Effector CD8-positive, alpha-beta T cell (primary cell): ENCODE results near the gene DCPS.
"Not testable (repeated sequence)": the region's sequence is repeated elsewhere in the genome, so short reads cannot be mapped to it uniquely, and the experiment has no call there.

Source experiments
- DNase-seq: peaks from one replicate; lab custom pipeline; 2025; lab: John Stamatoyannopoulos, UW

The DCPS gene

DNA sequence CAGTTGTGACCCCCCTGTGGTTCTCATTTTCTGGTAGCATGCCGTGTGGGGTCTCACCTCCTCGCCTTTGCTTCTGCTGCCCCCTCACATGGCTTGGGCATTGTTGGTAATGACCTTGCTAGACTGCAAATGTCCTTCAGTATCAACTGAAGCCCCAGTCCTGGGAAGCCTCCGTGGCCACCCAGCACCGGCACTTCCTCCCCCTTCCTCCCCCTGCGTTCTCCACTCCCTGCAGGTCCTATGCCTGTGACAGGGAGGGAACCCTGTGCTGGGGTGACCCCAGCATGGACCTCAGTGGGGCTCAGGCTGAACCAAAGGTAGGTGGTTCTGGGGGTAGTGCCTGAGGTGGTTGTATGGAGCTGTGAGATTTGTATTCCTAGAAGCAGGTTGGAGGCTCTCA lies 57.5 kb downstream of the DCPS start:
- DNase-seq = no peak

DNA sequence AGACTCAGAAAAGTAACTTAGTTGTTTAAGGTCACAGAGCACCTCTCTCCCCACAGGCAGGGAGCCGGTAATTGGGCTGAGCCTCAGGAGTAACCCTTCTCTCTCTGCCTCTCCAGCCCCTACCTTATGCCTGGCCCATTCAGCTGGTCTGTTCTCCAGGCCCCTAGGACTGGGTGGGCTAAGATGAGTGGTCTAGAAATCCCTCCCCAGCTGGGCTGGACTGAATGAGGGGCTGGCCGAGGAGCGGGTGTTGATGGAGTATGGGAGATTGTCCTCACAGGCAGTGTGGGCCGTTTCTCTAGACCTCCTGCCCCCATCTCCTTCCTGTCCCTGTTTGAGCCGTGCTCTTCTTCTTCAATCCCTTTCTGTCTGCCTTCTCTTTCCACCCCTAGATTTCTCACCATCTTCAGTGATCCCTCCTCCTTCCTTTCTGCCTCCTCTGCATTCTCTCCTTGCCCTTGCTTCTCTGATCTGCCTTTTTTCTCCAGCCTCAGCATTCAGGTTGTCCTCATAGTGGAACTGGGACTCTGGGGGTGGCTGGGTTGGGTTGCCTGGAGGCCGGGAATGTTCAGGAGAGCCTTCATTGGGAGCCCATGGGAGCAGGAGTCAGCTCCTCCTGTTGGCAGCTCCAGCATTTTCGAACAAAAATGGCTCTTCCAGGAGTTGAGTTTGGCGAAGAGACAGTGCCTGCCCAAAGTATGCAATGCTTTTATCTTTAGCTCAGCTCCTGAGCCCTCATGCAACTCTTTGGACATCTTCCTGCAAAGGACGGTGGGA lies 59.2 kb downstream of the DCPS start:
- DNase-seq = no peak

DNA sequence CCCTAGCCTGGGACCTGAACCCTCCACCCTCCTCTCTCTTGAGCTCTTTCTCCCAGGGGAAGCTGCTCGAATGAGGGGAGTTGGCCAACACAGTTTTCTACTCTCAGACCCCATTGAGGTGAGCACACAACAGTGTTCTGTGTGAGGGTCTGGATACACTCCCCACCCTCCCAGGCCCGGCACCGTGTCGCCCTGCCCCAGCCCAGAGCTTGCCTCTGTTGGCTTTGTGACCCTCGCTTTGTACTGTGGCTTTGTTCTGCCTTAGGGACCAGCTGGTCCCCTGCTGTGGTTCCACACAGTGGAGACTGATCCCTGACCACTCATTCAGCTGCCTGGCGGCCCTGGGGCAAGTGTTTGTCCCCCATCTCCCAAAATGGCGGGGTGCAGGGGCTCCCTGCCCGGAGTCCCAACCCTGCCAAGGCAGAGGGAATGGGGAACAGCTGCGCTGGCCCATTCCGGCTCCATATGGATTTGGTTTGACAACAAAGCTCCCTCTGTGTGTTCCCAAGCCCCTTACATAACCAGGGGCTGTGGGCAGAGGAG lies 59.9 kb downstream of the DCPS start:
- no peak for DNase-seq

DNA sequence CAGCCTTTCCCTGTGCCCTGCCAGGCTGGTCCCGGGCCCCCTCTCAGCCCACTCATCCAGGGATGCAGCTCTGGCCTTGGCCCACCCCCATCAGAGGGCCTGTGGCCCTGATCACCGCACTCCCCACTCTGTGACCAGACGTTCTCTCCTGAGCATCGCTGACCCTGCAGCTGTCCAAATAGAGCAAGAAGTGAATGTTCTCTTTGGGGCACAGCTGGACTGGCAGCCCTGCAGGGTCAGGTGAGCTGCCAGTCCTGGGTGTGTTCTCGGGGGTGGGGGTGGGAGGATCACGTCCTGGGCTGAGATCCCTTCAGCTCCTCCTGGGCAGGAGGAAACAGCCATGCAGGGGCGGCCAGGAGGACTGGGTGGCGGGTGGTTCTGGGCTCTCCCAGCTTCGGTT lies 60.9 kb downstream of the DCPS start:
- DNase-seq = not testable (repeated sequence)

DNA sequence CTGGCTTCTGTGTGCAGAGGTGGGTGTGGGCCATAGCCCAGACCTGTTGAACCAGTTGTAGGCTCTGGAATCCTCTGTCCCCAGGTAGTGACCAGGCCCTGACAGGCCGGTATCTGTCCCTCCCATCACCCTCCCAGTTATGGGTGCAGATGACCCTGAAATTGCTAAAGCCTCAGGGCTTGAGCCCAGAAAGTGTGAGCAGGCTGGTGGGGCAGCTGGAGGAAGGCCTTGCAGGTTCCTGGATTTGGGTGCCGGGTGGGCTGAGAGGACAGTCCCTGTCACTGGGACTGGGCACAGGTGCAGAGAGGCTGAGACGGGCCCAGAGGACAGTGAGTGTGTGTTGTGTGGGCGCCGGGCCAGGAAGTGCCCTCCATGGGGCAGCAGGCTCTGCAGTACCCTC lies 61.6 kb downstream of the DCPS start:
- not testable (repeated sequence) for DNase-seq

DNA sequence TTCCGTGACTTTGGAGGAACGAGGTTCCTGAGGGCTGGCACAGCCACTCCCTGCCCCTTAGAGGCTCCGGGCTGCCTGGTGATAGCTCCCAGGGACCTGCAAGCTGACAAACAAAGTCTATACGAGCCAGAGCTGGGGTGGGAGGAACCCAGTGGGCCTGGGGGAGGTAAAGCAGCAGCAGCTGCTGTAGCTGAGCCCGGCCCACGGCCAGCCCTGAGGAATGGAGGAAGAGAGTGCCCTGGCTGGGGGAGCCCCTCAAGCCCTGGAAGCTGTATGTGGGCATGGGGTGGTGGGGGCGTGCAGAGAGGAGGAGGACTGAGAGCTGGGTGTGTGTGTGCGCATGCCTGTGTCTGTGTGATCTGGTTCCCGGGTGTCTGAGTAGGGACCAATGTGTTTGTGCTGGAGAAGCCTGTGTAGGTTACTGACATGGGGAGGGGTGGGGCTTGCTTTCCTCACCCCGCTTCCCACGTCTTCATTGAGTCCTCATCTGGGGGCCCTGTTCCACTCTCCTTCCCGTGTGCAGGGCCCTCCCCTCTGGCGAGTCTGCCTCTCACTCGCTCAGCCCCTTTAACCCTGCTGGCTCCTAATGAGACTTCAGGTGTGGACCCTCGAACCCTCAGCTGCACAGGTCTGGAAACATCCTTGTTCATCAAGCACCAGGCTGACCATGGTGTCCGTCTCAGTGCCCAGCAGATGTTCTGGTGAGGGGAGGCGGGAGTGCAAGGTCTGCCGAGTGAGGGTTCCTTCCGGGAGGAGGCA lies 62.4 kb downstream of the DCPS start:
- DNase-seq = no peak

DNA sequence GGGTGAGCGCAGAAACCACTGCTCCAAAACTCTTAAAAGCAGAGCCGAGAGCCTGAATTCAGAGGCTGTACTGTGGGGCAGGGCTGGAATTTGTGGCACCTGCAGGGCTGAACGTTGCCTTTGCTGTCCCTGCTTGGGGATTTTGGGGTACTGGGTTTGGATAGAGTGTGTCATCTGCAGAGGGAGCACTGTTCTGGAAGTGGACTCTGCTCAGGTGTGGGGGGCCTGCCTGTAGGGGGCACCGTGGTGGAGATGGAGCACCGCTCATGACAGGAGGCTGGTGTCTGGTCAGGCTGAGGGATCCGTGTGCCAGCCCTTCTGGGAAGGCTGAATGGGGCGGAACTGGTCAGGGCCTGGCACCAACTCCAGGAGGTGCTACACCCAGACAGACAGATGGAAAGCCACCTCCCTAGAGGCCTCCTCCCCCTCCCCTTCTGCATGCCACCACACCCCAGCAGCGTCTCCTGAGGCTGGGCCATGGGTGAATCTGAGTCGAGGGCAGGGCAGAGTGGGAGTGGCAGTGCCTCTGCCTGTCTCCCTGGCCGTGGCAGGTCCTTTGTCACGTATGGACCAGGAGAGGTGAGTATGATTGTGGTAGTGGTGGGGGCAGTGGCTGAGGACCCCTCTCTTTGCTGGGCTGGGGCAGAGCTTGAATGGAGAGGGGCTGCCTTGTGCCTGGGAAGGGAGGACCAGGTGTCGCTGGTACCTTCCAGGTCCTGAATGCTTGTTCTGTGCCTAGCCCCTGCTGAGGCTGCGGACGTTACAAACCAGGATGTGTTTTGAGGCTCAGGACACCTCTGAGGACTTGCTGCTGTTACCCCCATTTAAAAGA lies 63.2 kb downstream of the DCPS start:
- not testable (repeated sequence) for DNase-seq

DNA sequence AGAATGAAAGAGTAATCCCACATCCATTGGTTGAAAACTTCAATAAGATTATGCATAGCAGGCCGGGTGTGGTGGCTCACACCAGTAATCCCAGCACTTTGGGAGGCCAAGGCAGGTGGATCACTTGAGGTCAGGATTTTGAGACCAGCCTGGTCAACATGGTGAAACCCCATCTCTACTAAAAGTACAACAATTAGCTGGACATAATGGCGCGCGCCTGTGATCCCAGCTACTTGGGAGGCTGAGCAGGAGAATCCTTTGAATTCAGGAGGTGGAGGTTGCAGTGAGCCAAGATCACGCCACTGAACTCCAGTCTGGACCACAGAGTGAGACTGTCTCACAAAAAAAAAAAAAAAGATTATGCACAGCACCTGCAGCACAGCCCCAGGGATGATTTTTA lies 63.9 kb downstream of the DCPS start:
- DNase-seq = not testable (repeated sequence)

DNA sequence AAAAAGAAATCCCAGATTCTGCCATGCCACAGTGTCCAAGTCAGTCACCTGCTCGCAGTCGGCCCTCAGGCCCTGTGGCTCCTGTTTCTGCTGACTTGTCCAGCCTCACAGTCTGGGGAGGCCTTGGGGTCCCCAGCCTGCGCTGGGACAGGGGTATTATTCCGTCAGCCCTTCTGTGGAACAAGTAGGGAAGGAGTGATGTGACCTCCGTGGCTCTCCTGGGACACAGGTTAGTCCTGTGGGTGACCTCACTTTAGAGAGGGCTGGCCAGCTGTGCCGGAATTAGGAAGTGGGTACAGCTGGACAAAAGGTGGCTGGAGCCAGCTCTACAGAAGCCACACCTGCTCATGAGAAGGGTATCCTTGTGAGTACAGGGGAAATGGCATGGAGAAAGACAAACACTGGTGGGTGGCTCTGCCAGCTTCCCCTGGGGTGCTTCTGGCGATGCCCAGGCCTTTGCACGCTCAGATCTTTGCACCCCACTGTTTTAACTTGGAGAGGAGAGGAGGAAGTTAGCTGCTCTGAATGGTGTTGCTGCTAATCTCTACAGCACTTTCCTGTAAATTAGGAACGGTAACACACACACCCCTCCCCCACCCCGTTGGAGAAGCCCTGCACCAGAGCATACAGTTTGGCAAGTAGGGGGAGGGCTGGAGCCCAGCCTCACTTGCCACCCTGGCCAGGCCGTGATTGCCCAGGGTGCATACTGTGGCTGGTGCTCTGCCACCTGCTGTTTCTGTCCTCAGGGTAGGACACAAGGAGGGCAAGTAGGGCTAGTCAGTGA lies 64.7 kb downstream of the DCPS start:
- DNase-seq = not testable (repeated sequence)

DNA sequence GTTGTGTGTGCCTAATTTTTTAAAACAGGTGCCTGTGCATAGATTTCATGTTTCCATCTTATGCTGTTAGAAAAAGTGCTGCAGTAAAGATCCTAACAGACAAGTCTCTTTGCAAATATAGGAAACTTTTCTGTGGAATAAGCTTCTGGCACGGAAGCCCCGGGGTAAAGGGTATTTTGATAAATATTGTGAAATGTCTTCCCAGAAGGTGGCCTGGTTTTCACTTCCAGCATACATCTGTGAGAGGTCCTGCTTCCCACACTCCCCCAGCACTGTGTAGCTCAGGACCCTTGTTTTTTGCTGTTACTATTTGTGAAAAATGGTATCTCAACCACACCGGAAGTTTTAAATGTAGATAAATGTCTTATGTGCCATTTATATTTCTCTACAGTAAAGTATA lies 66.2 kb downstream of the DCPS start:
- no peak for DNase-seq

DNA sequence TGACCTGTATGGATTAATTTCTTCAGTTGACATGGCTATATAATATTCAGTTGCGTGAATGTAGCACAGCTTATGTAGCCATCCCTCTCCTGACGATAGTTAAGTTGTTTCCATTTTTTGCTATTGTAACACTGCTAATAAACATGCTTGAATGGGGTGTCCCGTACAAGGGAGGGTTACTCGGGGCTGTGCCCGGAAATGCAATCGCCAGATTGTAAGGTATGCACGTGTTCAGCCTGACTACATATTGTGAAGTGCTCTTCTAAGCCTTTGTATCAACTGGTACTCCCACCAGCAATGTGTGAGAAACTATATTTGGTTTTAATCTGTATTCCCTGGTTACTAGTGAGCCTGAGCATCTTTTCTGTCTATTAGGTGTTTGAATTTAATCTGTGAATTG lies 67.7 kb downstream of the DCPS start:
- no peak for DNase-seq

DNA sequence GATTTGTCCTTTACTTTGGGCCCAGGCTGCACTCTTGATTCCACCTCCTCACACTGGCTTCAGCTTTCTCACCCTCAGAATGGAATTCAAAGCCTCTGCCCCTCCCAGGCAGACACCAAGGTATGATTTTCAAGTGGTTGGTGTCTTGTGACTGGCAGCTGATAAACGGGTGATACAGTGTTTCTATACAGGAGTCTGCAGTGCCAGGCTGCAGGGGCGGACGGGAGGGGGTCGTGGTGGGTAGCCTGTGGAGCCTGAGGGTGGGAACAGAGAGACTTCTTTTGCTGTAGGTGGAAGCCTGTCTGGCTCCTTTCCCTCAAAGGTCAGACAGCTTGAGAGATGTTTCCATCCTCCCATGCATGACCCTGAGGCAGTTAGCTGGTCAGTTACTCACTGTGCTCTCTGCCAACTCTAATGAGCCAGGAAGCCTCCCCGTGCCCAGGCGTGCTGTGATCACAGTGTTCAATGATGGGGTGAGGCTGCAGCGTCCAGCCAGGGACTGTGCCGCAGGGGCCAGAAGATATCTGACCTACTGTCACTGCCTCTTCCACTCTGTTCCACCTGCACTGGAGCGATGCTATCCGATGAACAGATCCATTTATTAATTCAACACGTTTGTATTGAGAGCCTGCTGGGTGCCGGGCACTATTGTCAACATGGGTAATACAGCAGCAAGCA lies 69.7 kb downstream of the DCPS start:
- DNase-seq = not testable (repeated sequence)

DNA sequence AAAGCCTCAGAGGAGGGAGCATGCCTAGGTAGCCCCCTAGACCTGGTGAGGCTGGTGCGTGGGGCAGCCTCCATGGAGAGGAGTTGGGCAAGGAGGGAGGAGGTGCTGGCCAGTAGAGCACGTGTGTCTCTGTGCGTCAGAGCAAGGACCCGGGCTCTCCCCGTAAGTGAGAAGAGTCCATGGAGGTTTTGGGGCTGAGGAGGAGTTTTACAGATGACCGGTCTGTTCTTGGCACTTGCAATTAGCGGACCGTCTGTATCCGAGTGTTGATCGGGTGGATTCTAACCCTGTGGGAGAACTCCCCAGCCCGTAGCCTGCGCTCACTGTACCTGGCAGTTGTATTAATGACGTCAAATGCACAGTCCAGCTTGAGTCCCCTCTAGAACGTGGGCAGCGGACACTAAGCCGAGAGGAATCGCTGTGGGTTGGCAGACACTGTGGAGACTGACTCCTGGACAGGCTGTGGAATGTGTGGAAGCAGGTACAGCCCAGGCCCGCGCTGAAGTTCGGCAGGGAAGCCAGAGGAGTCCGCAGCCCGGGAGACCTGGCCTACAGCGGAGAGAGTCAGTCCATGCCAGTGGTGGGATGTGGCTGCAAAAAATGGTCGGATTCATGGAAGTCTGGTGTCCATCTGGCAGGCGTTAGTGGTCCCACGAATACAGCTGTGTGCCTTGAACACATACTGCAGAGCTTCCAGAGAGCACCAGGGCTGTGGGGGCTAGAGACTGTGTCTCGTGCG lies 70.9 kb downstream of the DCPS start:
- not testable (repeated sequence) for DNase-seq

DNA sequence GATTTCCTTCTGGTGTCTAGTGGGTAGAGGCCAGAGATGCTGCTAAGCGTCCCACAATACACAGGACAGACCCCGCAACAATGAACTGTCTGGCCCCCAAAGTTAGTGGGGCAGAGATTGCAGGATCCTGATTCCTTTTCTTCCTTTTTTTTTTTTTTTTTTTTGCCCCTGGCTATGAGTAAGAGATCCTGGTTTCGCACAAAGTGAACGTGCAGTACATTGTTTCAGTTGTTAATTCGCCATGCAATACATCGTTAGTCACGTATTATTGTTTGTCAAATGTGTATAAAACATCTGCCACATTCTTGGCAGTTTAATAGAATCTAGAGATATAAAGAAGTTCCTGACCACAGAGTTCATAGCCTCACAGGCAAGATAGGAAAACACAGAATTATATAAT lies 71.9 kb downstream of the DCPS start:
- DNase-seq = no peak

DNA sequence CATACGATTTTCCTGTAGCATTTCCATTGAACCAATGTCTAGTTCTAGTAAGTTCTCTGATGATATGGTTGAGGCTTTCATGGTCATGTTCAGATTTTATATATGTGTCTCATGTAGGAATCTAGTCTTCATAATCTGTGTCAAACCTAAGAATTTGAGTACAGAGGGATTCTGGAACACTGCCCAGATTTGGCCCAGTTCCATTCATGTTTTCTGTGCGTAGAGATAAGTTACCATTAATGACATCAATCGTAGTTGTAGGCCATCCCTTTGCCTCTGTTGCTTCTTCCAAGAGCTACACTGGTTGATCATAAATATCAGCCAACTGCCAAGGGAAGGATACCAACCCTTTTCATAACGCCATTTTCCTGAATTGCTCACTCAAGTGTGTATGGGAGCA lies 74.9 kb downstream of the DCPS start:
- DNase-seq = no peak

DNA sequence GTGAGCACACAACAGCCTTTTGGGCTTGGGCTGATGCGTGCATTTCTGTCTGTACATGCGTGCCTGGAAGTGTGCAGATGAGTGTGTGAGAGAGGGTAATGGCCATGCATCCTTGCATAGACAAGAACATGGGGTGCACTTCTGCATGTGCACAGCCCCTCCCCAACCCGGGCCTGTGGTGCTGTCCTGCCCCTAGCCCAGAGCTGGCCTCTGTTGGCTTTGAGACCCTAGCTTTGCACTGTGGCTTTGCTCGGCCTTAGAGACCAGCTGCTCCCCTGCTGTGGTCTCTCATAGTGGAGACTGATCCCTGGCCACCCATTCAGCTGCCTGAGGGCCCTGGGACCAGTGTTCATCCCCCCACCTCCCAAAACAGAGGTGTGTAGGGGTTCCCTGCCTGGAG lies 77.0 kb downstream of the DCPS start:
- no peak for DNase-seq

DNA sequence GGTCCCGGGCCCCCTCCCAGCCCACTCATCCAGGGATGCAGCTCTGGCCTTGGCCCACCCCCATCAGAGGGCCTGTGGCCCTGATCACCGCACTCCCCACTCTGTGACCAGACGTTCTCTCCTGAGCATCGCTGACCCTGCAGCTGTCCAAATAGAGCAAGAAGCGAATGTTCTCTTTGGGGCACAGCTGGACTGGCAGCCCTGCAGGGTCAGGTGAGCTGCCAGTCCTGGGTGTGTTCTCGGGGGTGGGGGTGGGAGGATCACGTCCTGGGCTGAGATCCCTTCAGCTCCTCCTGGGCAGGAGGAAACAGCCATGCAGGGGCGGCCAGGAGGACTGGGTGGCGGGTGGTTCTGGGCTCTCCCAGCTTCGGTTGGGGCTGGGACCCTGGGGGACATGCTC lies 78.1 kb downstream of the DCPS start:
- DNase-seq = not testable (repeated sequence)

DNA sequence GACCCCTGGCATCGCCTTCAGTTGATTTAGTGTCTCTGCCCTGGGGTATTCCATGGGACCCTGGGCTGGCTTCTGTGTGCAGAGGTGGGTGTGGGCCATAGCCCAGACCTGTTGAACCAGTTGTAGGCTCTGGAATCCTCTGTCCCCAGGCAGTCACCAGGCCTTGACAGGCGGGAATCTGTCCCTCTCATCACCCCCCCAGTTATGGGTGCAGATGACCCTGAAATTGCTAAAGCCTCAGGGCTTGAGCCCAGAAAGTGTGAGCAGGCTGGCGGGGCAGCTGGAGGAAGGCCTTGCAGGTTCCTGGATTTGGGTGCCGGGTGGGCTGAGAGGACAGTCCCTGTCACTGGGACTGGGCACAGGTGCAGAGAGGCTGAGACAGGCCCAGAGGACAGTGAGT lies 78.8 kb downstream of the DCPS start:
- DNase-seq = not testable (repeated sequence)

DNA sequence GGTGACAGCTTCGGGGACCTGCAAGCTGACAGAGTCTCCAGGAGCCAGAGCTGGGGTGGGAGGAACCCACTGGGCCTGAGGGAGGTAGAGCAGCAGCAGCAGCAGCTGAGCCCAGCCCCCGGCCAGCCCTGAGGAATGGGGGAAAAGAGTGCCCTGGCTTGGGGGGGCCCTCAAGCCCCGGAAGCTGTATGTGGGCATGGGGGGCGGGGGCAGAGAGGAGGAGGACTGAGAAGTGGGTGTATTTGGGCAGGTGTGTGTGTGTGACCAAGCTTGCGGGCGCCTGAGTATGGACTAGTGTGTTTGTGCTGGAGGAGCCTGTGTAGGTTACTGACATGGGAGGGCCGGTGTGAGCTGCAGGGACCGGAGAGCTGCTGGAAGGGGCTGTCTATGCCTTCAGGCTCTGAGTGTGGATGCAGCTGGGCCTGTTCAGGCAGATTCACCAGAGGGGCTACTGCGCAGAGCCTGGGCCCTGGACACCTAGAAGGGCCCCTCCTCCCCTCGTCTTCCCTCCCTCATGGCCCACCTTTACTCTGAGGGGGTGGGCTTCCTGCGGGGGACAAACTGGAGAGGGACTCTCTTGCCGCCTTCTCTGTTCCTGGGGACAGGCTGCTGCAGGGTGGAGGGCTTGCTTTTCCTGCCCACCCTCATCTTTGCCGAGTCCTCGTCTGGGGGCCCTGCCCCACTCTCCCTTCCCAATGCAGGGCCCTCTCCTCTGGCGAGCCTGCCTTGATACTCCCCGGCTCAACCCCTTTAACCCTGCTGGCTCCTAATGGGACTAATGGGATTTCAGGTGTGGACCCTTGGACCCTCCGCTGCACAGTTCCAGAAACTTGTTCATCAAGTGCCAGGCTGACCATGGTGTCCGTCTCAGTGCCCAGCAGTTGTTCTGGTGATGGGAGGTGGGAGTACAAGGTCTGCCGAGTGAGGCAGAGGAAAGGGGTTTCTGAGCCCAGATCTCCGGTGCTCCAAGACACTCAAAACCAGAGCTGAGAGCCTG lies 79.8 kb downstream of the DCPS start:
- no peak for DNase-seq
